GM12872 (cell line): Measurements from ENCODE around the gene CAMTA1.

Experiments used
- CTCF ChIP-seq: IDR thresholded peaks from 3 replicates; pipeline ENCODE4 v1.5.1; 2011; ENCODE audit warnings: low read depth, mild to moderate bottlenecking, low read length, moderate library complexity; ENCODE audit not compliant: insufficient read depth

CAMTA1 gene

GRCh38 chr1:7101187-7101586, 315.9 kb downstream of the CAMTA1 start:
- no peak for TF ChIP-seq CTCF

GRCh38 chr1:7103361-7103782, 318.1 kb downstream of the CAMTA1 start:
- no peak for TF ChIP-seq CTCF

GRCh38 chr1:7103874-7104273, 318.6 kb downstream of the CAMTA1 start:
- no peak for TF ChIP-seq CTCF

GRCh38 chr1:7104339-7104738, 319.1 kb downstream of the CAMTA1 start:
- TF ChIP-seq CTCF = no peak

GRCh38 chr1:7105269-7105668, 320.0 kb downstream of the CAMTA1 start:
- no peak for TF ChIP-seq CTCF

GRCh38 chr1:7106442-7107108, 321.3 kb downstream of the CAMTA1 start:
- TF ChIP-seq CTCF = no peak

GRCh38 chr1:7107109-7107830, 322.0 kb downstream of the CAMTA1 start:
- TF ChIP-seq CTCF = no peak
